Fibroblast of the conjunctiva (primary cell): ENCODE data around the gene EFHD2.
"Not testable (repeated sequence)": the region's sequence is repeated elsewhere in the genome, so short reads cannot be mapped to it uniquely, and the experiment has no call there.

Source experiments
- DNase-seq: peaks from one replicate; pipeline ENCODE4 v3.0.0-alpha.2; 2010; ENCODE audit warnings: low read depth

The EFHD2 gene

DNA sequence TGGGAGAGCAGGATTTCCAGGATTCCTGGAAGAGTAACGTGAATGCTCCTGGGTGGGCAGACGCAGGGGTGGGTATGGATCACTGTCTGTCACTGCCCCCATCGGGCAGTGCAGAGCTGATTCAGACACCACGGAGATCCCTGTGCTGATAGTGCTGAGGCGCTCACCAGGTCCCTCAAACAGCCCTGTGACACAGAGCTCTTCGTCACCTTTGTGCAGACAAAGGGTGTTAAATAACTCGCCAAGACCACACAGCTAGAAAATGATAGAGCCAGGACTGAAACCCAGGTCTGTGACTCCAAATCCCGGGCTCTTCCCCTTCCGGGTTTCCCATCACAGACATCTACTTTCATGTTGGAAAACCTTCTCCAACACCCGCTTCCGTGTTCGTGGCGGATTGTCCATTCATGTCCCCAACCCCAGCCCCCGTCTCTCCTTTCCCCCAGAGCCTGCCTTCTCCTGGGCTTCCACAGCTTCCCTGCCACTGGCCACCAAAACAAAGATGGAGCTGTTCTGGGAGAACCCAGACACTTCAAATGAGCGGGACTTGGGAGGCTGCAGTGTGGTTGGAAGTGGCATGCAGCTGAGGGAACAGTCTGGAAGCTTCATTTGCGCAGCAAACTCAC, 2.6 kb downstream of the EFHD2 start:
- no peak for DNase-seq

DNA sequence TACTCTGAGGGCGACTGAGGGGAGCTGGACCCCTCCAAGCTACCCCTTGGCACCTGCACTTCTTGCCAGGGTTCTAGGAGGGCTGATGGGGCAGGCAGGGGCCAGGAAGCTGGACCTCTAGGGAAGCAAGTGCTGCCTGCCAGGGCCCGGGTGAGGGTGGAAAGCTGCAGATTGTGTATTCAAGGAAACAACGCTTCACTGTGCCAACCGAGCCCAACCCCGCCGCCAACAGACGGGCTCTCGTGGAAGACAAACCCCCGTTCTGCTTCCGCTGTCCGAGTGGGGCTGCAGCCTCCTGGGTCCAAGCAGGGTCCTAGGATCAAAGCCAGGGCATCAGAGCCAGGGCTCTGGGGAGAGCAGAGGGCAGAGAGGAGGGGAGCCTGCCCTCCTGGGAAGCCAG, 3.2 kb downstream of the EFHD2 start:
- no peak for DNase-seq

DNA sequence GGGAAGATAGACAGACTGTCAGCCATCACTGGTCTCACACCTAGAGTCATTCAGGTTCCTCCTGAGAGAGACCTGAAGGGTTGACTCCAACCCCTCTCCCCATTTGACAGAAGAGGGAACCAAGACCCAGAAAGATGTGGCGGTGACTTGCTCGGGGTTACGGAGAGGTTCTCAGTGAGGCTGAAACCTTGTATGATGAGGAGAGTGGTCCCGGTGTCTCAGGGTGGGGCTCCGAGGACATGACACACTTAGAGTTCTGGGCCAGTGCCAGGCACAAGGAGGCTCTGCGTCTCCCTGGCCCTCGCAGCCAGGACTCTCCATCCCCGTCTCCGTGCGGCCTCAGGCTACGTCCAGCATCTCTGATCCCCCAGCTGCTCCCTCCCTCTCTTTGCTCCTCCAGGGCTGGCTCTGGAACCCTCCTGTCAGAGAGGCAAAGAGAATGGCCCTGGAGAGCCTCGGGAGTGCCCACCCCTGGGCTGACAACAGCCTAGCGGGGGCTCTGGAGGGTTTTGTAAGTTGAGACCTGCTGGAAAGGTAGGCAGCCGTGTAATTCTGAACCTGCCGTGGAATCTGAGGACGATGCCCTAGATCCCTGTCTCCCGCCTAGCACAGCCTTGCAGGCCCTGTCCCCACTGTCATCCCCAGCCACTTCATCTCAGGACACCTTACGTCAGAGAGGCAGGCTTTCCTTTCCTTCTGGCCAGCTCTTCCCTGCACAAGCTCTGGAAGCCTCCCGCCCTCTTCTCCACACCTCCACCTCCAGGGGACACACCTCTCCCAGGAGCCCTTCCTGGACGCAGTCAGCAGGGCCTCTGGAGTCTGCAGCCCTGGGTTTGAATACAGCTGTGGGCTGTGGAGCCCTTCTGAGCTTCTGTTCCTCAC, 4.1 kb downstream of the EFHD2 start:
- DNase-seq: no peak

- no peak for DNase-seq
Observed at GRCh38 chr1:15414445-15414983, 4.8 kb downstream of the EFHD2 start.

DNA sequence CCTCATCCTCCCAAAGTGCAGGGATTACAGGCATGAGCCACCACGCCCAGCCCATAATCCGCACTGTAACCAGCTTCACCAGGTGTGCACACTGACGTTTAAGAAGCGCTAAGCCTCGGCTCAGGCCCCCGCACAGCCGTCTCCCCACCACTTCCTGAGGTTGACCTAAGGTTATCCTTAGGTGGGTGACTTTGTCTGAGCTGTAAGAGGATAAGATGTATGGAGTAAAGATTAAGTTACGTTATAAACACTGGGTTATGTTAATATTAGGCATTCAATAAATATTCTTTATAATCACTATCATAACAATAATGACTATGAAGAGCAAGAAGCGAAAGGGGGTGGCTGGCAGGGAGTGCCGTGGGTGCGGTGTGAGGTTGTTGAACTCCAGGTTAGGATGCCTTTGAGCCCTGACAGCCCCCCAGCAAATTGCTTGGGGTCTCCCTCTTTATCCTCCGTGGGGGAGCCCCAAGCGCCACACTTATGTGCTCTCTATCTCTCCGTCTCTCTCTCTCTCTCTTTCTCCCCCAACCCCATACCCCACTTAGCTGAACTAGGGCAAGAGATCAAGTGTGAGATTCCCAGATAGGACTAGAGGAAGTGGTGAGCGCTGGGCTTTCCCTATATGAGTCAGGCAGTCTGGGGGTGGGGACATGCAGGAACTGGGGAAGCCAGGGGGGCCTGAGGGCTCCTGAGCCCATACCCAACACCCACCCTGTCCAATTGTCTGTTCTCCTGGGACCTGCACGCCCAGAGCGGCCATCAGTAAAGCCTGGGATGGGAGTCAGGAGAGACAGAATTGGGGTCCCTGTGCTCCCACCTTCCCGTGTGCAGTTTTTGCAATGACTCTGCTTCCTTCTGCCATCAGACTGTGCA, 7.6 kb downstream of the EFHD2 start:
- no peak for DNase-seq

GRCh38 chr1:15418806-15419515, 9.3 kb downstream of the EFHD2 start:
- no peak for DNase-seq

- no peak for DNase-seq
Observed at GRCh38 chr1:15420853-15421465, 11.3 kb downstream of the EFHD2 start.

DNA sequence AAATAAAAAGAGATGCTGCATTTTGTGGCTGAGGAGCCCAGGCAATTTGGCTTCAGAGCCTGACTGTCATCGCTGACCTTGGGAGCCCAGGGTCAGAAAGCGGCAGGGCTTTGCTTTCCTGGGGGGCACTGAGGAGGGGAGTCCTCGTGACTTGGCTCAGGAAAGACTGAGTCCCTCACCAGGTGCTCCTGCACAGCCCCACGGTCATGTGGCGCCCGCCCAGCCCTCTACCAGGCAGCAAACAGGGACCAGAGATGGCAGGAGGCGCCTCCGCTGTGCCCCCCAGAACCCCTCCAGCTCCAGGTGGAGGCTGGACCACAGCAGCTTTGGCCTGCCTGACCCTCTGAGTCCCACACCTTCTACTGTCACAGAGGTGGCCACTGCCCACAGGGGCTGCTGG, 13.2 kb downstream of the EFHD2 start:
- DNase-seq: no peak

DNA sequence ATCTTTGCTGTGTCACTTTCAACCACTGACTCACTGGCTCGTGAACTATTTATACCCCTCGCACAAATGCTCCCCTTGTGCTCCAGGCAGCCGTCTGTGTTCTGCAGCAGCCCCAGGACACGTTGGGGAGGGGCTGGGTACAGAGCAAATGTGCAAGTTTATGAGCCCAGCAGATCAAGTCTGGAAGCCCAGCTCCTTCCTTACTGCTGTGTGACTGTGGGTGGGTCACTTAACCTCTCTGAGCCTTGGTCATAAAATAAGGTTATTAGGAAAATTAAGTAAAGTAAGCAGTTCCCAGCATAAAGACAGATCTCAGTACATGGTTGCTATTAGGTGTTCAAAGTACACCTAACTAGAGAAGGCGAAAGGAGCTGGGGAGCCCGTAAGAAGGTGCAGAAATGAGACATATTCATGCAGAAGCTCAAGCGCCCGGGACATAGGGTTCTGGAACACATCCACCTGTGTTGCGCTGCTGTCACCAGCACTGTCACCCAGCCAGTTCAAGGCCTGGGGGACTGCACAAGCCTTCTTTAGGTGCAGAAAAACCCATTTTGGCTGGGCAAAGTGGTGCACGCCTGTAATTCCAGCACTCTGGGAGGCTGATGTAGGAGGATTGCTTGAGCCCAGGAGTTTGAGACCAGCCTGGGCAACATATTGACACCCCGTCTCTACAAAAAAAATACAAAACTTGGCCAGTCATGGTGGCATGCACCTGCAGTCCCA, 13.8 kb downstream of the EFHD2 start:
- DNase-seq: no peak

- no peak for DNase-seq
Observed at GRCh38 chr1:15424146-15424667, 14.5 kb downstream of the EFHD2 start.

- no peak for DNase-seq
Observed at GRCh38 chr1:15424981-15425380, 15.3 kb downstream of the EFHD2 start.

DNA sequence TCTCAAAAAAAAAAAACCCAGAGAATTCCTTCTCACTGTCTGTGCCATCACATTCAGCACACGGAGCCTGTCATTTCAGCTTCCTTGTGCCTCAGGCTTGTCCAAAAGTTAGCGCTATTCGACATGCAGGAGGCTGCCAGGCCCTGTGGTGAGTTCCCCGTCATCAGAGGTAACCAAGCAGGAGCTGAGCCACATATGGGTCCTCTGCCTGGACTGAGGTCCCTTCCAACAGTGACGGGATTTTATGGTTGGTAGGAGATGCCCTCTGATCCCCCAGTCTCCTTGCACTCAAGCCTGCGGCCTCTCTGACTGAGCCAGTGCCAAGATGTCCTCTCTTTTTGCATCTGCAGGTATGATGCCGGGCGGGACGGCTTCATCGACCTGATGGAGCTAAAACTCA, 15.8 kb downstream of the EFHD2 start:
- no peak for DNase-seq

DNA sequence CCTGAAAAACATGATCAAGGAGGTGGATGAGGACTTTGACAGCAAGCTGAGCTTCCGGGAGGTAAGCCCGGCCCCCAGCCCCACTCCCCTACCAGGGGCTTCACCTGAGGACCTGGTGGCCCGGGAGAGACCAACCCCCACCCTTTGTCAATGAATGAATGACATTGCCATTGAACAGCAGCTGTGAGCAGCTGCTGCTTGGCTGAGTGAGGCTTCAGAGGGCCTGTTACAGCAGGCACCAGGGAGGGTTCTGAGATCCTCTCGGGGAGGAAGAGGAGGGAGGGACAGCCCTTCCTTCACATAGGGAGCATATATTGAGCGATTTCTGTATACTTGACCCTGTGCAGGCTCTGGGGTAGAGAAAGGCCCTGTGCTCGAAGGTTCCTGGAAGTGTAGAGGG, 16.3 kb downstream of the EFHD2 start:
- no peak for DNase-seq

GRCh38 chr1:15426492-15427279, 17.0 kb downstream of the EFHD2 start:
- peak; percentile 34 for DNase-seq

GRCh38 chr1:15427280-15427666, 17.6 kb downstream of the EFHD2 start:
- DNase-seq: no peak

GRCh38 chr1:15428252-15428651, 18.6 kb downstream of the EFHD2 start:
- not testable (repeated sequence) for DNase-seq

DNA sequence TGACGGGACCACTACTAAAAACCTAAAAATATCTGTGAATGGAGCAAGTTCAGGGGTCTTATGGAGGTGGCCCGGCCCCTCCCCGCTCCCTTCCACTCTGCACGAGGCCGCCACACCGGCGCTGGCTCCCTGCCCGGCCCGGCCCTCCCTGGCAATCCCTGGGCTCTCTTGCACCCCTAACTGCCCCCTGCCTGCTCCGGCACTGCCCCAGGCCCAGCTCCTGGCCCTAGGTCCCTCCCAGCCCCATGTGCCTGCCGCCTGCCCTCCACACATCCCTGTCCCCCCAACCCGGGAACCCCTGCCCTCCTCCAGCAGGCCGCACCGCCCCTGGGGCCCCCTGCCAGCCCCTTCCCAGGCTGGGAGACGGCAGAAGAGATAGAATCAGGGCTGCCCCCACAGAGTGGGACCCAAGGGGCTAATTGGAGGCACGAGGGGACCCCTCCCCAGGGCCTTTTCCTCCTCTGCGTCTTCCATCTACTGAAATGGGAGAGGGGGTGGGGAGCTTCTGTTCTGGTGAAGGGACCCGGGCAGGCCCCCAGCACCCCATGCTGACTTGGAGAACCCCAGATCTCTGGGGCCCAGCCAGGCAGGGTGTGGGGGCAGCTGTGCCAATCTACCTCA, 19.2 kb downstream of the EFHD2 start:
- DNase-seq: no peak

- DNase-seq: no peak
Observed at GRCh38 chr1:15429701-15430149, 20.0 kb downstream of the EFHD2 start.
